22Rv1 (cell line): ENCODE results near the gene ATG4C.
"Not testable (repeated sequence)": the region's sequence is repeated elsewhere in the genome, so short reads cannot be mapped to it uniquely, and the experiment has no call there.

Experiments
- H3K27ac ChIP-seq: fragments of 450-650 bp; 2 replicates; pipeline ENCODE4 v1.5.1; 2017
- CTCF ChIP-seq: fragments of 450-650 bp; IDR thresholded peaks from 2 replicates; pipeline ENCODE4 v1.5.1; 2017; ENCODE audit warnings: mild to moderate bottlenecking
- ZFX ChIP-seq: fragments of 450-650 bp; IDR thresholded peaks from 2 replicates; pipeline ENCODE4 v1.6.1; 2017; ENCODE audit warnings: antibody characterized with exemption, borderline replicate concordance

The ATG4C gene

GRCh38 chr1:62783736-62784508 is at the start of gene ATG4C:
Gene ATG4C (plus strand): TSS chr1:62784132. CDS start chr1:62803787, 19,655 bp downstream.
- TF ChIP-seq ZFX (no peak), CTCF (no peak)
- peak within 1 kb of the TSS; percentile 84 for H3K27ac ChIP-seq

- no peak overlapping the region for H3K27ac ChIP-seq
- TF ChIP-seq ZFX: no peak
- no peak for TF ChIP-seq CTCF
Observed at GRCh38 chr1:62735491-62736171, 48.3 kb upstream of the ATG4C start.

- H3K27ac ChIP-seq: not testable (repeated sequence)
Observed at GRCh38 chr1:62740701-62741100, 43.2 kb upstream of the ATG4C start.

- no peak for TF ChIP-seq CTCF
- TF ChIP-seq ZFX: no peak
- H3K27ac ChIP-seq: no peak overlapping the region
Observed at GRCh38 chr1:62744611-62745577, 39.0 kb upstream of the ATG4C start.

- no peak overlapping the region for H3K27ac ChIP-seq
- TF ChIP-seq CTCF: peak; percentile 77
- TF ChIP-seq ZFX: no peak
Observed at GRCh38 chr1:62746086-62746808, 37.7 kb upstream of the ATG4C start.

GRCh38 chr1:62746809-62747138 is 37.2 kb upstream of the ATG4C start:
- TF ChIP-seq ZFX: no peak
- TF ChIP-seq CTCF: peak; percentile 42
- H3K27ac ChIP-seq: no peak overlapping the region
